Measurements from ENCODE around the gene LOXL4. TPM values are rescaled to one million over a fixed set of nuclear protein-coding genes. Genes with fewer than 3 reads are reported as not detected.

Gene LOXL4
- total RNA-seq, 1 experiment from 2014 or later = 1.3 TPM

GRCh38 chr10:98231417-98231816, 36.6 kb downstream of the LOXL4 start:
- BruUV-seq (replicated peaks) = no TSS peak
- Histone ChIP-seq H3K4me2 (ENCODE audit: low read length) (no peak overlapping the region), H3K4me1 (ENCODE audit: control insufficient read depth in 1 of 2, insufficient read depth in 2 of 2, low read length in 2 of 2) (no peaks in the 10 kb centered on the region), H3K9me3 (ENCODE audit: control insufficient read depth in 1 of 2, insufficient read depth in 1 of 2, low read depth in 1 of 2, low read length in 2 of 2) (0 out of 4 replicates have a peak, but pooled peaks cover 0 to 3% of the 10 kb centered on the region in 2 experiments), H3K27me3 (ENCODE audit: insufficient read depth, low read length) (no peaks in the 10 kb centered on the region), H3K79me2 (ENCODE audit: insufficient read depth, low read length) (0 out of 2 replicates have a peak, but pooled peaks cover 6% of the 10 kb centered on the region), H3K36me3 (ENCODE audit: control insufficient read depth in 1 of 2, insufficient read depth in 2 of 2, low read length in 2 of 2) (peaks cover 2 to 4% of the 10 kb centered on the region in 2 experiments; a peak in 1 of 4 replicates), H3K9ac (ENCODE audit: low read length) (no peak overlapping the region), H3K27ac (ENCODE audit: low read depth, low read length) (no peak overlapping the region), H3K4me3 (replicated peaks in 1 of 2; ENCODE audit: low read depth in 1 of 2, low read length in 2 of 2) (no peak overlapping the region), H4K20me1 (ENCODE audit: insufficient read depth) (no peaks in the 10 kb centered on the region), H2AFZ (ENCODE audit: low read depth, low read length, poor library complexity, severe bottlenecking) (no peak overlapping the region), H3K9me2 (ENCODE audit: insufficient read depth) (no peaks in the 10 kb centered on the region)
- ATAC-seq = no peak
- intact Hi-C loops (cut with micrococcal nuclease) = loop anchor here (10.0 kb wide), 1 partner anchor 317 kb away; no protein-coding TSS in a partner anchor
- ChIA-PET CTCF (no interaction called here), POLR2A (no interaction called here), RAD21 (ENCODE audit: low non-redundant PET in 1 of 2, low total read pairs in 2 of 2, uncharacterized antibody in 2 of 2, unreplicated experiment in 2 of 2) (no interaction called here)
- no peak for DNase-seq (ENCODE audit: low read depth, low spot score)
- no peak for TF ChIP-seq EZH2 (IDR thresholded peaks at IDR 0.05)
- TF ChIP-seq SRF (IDR thresholded peaks at IDR 0.05; ENCODE audit: low read depth) = no peak
- TF ChIP-seq POLR2A (IDR thresholded peaks at IDR 0.05; ENCODE audit: borderline replicate concordance, extremely low read depth, insufficient read depth, insufficient read length) = no peak
- no peak for TF ChIP-seq ZNF274 (IDR thresholded peaks at IDR 0.05; ENCODE audit: low read depth, low read length)
- TF ChIP-seq ATF3 (IDR thresholded peaks at IDR 0.05) = no peak
- TF ChIP-seq ZBTB33 (IDR thresholded peaks at IDR 0.05; ENCODE audit: extremely low read depth, insufficient replicate concordance, low read length) = no peak
- TF ChIP-seq RAD21 (IDR thresholded peaks at IDR 0.05; ENCODE audit: low read depth) = no peak
- no peak for TF ChIP-seq JUND (IDR thresholded peaks at IDR 0.05)
- no peak for TF ChIP-seq CTCF (IDR thresholded peaks at IDR 0.05 in 2 of 3, conservative IDR thresholded peaks at IDR 0.05 in 1 of 3; ENCODE audit: borderline replicate concordance in 1 of 3, insufficient read depth in 1 of 3, low read depth in 2 of 3, low read length in 2 of 3)
- no peak for TF ChIP-seq EZH2phosphoT487 (IDR thresholded peaks at IDR 0.05; ENCODE audit: borderline replicate concordance)
- no peak for TF ChIP-seq EGR1 (IDR thresholded peaks at IDR 0.05; ENCODE audit: low read depth)
- no peak for TF ChIP-seq FOSL1 (IDR thresholded peaks at IDR 0.05; ENCODE audit: low read depth)
- TF ChIP-seq REST (IDR thresholded peaks at IDR 0.05; ENCODE audit: low read depth) = no peak
- no peak for TF ChIP-seq ELF1 (IDR thresholded peaks at IDR 0.05; ENCODE audit: borderline replicate concordance, low read depth)
- no peak for TF ChIP-seq TCF7L2 (IDR thresholded peaks at IDR 0.05; ENCODE audit: borderline replicate concordance, extremely low read depth, insufficient read depth, insufficient read length)
